AG08395 (cell line): ENCODE results near the gene GOLGA5.

Source experiments
- DNase-seq: peaks from one replicate; pipeline ENCODE4 v3.0.0; 2012; ENCODE audit warnings: mixed read lengths, low spot score

Gene GOLGA5

GRCh38 chr14:92883066-92883465, 89.0 kb downstream of the GOLGA5 start:
- DNase-seq, result no peak

- no peak for DNase-seq
Observed at GRCh38 chr14:92884410-92884809, 90.3 kb downstream of the GOLGA5 start.

- no peak for DNase-seq
Observed at GRCh38 chr14:92885279-92886061, 91.4 kb downstream of the GOLGA5 start.

GRCh38 chr14:92886337-92886736, 92.2 kb downstream of the GOLGA5 start:
- DNase-seq, result no peak

GRCh38 chr14:92887157-92887556, 93.1 kb downstream of the GOLGA5 start:
- DNase-seq, result no peak

- no peak for DNase-seq
Observed at GRCh38 chr14:92888896-92889295, 94.8 kb downstream of the GOLGA5 start.
